SK-N-SH treated with all-trans-retinoic acid at 6 μM for 48 hours (cell line): ENCODE measurements around the gene YPEL2.

ENCODE experiments used
- ARNTL ChIP-seq: fragments of 450-650 bp; formaldehyde crosslinking; IDR thresholded peaks from 2 replicates; pipeline ENCODE4 v1.5.0; 2020; ENCODE audit warnings: low read depth, mild to moderate bottlenecking, moderate library complexity, borderline replicate concordance
- ESRRG ChIP-seq: fragments of 250-450 bp; sonication (Bioruptor Pico); IDR thresholded peaks from 2 replicates; pipeline ENCODE4 v1.6.1; 2021; ENCODE audit warnings: mild to moderate bottlenecking
- GLIS3 ChIP-seq: fragments of 250-450 bp; sonication (Bioruptor Pico); IDR thresholded peaks from 2 replicates; pipeline ENCODE4 v1.5.0; 2020; ENCODE audit warnings: mild to moderate bottlenecking, moderate library complexity
- RARB ChIP-seq: fragments of 250-450 bp; sonication (Bioruptor Pico); IDR thresholded peaks from 2 replicates; pipeline ENCODE4 v1.8.0; 2021; ENCODE audit warnings: mild to moderate bottlenecking, moderate library complexity
- ZNF565 ChIP-seq: fragments of 450-650 bp; formaldehyde crosslinking; conservative IDR thresholded peaks from 2 replicates; pipeline ENCODE4 v1.5.0; 2020; ENCODE audit warnings: low read depth, mild to moderate bottlenecking, moderate library complexity
- ZNF8 ChIP-seq: fragments of 450-650 bp; formaldehyde crosslinking; IDR thresholded peaks from 2 replicates; pipeline ENCODE4 v1.5.0; 2020; ENCODE audit warnings: mild to moderate bottlenecking, moderate library complexity
- TF ChIP-seq, protein P1 (sequence below): fragments of 250-450 bp; sonication (Bioruptor Pico); IDR thresholded peaks from 2 replicates; pipeline ENCODE4 v1.5.1; 2020; ENCODE audit warnings: low read depth, mild to moderate bottlenecking, moderate library complexity
- TF ChIP-seq, protein P2 (sequence below): fragments of 250-450 bp; sonication (Bioruptor Pico); IDR thresholded peaks from 2 replicates; pipeline ENCODE4 v1.5.0; 2020; ENCODE audit warnings: mild to moderate bottlenecking, moderate library complexity
- TF ChIP-seq, protein P3 (sequence below): fragments of 250-450 bp; sonication (Bioruptor Pico); IDR thresholded peaks from 2 replicates; pipeline ENCODE4 v1.8.0; 2020; ENCODE audit warnings: mild to moderate bottlenecking, moderate library complexity, borderline replicate concordance

DNA sequence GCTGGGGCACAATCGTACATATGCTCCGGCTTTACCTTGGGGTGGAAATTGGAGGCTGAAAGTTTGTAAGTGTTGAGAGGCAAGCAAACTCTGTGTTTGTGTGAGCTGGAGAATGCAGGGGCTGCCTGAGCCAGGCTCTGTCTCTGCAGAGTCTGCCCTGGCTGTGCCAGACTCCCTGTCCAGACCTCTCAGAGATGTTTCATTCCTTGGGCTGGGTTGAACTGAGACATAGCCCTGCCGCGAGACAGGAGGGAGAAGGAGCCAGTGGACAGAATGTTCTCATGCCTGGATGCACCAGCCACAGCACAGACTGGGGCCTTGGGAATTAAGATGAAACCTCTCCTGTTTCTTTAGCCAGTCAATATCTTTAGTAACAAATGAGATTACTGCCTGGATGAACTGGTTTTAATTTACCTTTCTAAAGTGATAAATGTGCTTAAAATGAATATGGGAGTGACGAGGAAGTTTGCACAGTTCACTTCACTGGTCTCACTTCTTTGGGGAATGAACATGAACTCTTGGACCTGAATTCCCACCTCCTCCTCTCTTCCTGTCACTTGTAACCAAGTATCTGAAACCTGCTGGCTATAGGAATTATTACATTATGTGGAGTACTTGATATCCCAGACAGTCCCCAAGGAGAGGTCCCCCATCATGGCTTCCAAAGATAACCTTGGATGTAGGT lies 40.1 kb downstream of the YPEL2 start:
- TF ChIP-seq, protein P1, sequence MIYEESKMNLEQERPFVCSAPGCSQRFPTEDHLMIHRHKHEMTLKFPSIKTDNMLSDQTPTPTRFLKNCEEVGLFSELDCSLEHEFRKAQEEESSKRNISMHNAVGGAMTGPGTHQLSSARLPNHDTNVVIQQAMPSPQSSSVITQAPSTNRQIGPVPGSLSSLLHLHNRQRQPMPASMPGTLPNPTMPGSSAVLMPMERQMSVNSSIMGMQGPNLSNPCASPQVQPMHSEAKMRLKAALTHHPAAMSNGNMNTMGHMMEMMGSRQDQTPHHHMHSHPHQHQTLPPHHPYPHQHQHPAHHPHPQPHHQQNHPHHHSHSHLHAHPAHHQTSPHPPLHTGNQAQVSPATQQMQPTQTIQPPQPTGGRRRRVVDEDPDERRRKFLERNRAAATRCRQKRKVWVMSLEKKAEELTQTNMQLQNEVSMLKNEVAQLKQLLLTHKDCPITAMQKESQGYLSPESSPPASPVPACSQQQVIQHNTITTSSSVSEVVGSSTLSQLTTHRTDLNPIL, result no peak
- TF ChIP-seq ZNF8 (CRISPR knock-in tag) (no peak), GLIS3 (no peak), ZNF565 (CRISPR knock-in tag) (no peak), RARB (CRISPR knock-in tag) (no peak), ARNTL (CRISPR knock-in tag) (no peak), ESRRG (CRISPR knock-in tag) (no peak)
- TF ChIP-seq, protein P2, sequence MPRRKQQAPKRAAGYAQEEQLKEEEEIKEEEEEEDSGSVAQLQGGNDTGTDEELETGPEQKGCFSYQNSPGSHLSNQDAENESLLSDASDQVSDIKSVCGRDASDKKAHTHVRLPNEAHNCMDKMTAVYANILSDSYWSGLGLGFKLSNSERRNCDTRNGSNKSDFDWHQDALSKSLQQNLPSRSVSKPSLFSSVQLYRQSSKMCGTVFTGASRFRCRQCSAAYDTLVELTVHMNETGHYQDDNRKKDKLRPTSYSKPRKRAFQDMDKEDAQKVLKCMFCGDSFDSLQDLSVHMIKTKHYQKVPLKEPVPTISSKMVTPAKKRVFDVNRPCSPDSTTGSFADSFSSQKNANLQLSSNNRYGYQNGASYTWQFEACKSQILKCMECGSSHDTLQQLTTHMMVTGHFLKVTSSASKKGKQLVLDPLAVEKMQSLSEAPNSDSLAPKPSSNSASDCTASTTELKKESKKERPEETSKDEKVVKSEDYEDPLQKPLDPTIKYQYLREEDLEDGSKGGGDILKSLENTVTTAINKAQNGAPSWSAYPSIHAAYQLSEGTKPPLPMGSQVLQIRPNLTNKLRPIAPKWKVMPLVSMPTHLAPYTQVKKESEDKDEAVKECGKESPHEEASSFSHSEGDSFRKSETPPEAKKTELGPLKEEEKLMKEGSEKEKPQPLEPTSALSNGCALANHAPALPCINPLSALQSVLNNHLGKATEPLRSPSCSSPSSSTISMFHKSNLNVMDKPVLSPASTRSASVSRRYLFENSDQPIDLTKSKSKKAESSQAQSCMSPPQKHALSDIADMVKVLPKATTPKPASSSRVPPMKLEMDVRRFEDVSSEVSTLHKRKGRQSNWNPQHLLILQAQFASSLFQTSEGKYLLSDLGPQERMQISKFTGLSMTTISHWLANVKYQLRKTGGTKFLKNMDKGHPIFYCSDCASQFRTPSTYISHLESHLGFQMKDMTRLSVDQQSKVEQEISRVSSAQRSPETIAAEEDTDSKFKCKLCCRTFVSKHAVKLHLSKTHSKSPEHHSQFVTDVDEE (CRISPR knock-in tag), result no peak
- TF ChIP-seq, protein P3, sequence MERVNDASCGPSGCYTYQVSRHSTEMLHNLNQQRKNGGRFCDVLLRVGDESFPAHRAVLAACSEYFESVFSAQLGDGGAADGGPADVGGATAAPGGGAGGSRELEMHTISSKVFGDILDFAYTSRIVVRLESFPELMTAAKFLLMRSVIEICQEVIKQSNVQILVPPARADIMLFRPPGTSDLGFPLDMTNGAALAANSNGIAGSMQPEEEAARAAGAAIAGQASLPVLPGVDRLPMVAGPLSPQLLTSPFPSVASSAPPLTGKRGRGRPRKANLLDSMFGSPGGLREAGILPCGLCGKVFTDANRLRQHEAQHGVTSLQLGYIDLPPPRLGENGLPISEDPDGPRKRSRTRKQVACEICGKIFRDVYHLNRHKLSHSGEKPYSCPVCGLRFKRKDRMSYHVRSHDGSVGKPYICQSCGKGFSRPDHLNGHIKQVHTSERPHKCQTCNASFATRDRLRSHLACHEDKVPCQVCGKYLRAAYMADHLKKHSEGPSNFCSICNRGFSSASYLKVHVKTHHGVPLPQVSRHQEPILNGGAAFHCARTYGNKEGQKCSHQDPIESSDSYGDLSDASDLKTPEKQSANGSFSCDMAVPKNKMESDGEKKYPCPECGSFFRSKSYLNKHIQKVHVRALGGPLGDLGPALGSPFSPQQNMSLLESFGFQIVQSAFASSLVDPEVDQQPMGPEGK (CRISPR knock-in tag), result no peak
